ENCODE results near the gene CCBE1. TPM values are rescaled to one million over a fixed set of nuclear protein-coding genes. Genes with fewer than 3 reads are reported as not detected.

The CCBE1 gene
- total RNA-seq, 3 donors from 2014 or later (not counting 1 experiment from before 2014, with no cell fraction given) = 0.05 TPM; not detected in 2

- H3K27me3 ChIP-seq (ENCODE audit: control insufficient read depth, insufficient read depth, low read length) = no peaks in the 10 kb centered on the region
- no peak overlapping the region for H3K4me3 ChIP-seq (ENCODE audit: low read length)
- peaks cover 3 to 6% of the 10 kb centered on the region in 2 donors for H3K9me3 Mint-ChIP-seq
- no peaks in the 10 kb centered on the region for H3K36me3 ChIP-seq (ENCODE audit: control insufficient read depth, insufficient read depth, low read length)
- H3K27ac Mint-ChIP-seq = no peak overlapping the region
- no peak overlapping the region for H3K27ac ChIP-seq (ENCODE audit: low read length)
- ATAC-seq = no peak
- 80% methylated on average over 2 of the region's 2 CpGs for WGBS (ENCODE audit: insufficient coverage)
- no peaks in the 10 kb centered on the region for H3K4me1 Mint-ChIP-seq
- H3K27me3 Mint-ChIP-seq (ENCODE audit: low read depth in 2 of 2) = no peaks in the 10 kb centered on the region
- peaks cover 8% of the 10 kb centered on the region for H3K36me3 Mint-ChIP-seq
- DNase-seq = no peak
- no peaks in the 10 kb centered on the region for H3K4me1 ChIP-seq (ENCODE audit: control insufficient read depth, insufficient read depth, low read length)
- intact Hi-C loops (cut with micrococcal nuclease) = no loop called here
- H3K9me3 ChIP-seq (ENCODE audit: control insufficient read depth, insufficient read depth, low read length) = no peaks in the 10 kb centered on the region
- no peak overlapping the region for H3K4me3 Mint-ChIP-seq
- TF ChIP-seq CTCF (IDR thresholded peaks at IDR 0.05) = no peak
These were observed 142.4 kb downstream of the CCBE1 start for GRCh38 chr18:59554796-59555335.

- H3K27ac Mint-ChIP-seq = no peak overlapping the region
- no peak overlapping the region for H3K4me3 ChIP-seq (ENCODE audit: low read length)
- no peak overlapping the region for H3K4me3 Mint-ChIP-seq
- intact Hi-C loops (cut with micrococcal nuclease) = no loop called here
- H3K27me3 Mint-ChIP-seq (ENCODE audit: low read depth in 2 of 2) = no peaks in the 10 kb centered on the region
- H3K27ac ChIP-seq (ENCODE audit: low read length) = no peak overlapping the region
- no peaks in the 10 kb centered on the region for H3K9me3 ChIP-seq (ENCODE audit: control insufficient read depth, insufficient read depth, low read length)
- DNase-seq = no peak
- no peaks in the 10 kb centered on the region for H3K27me3 ChIP-seq (ENCODE audit: control insufficient read depth, insufficient read depth, low read length)
- H3K4me1 ChIP-seq (ENCODE audit: control insufficient read depth, insufficient read depth, low read length) = no peaks in the 10 kb centered on the region
- TF ChIP-seq CTCF (IDR thresholded peaks at IDR 0.05) = no peak
- WGBS (ENCODE audit: insufficient coverage) = 78% methylated on average over 2 of the region's 5 CpGs
- peaks cover 8% of the 10 kb centered on the region for H3K36me3 Mint-ChIP-seq
- no peak for ATAC-seq
- H3K36me3 ChIP-seq (ENCODE audit: control insufficient read depth, insufficient read depth, low read length) = no peaks in the 10 kb centered on the region
- H3K4me1 Mint-ChIP-seq = no peaks in the 10 kb centered on the region
- peaks cover 3 to 6% of the 10 kb centered on the region in 2 donors for H3K9me3 Mint-ChIP-seq
These were observed 143.9 kb downstream of the CCBE1 start for GRCh38 chr18:59553273-59553870.

GRCh38 chr18:59551902-59552635 lies 145.2 kb downstream of the CCBE1 start:
- H3K36me3 ChIP-seq (ENCODE audit: control insufficient read depth, insufficient read depth, low read length) = no peaks in the 10 kb centered on the region
- Mint-ChIP-seq H3K36me3 (no peaks in the 10 kb centered on the region), H3K27me3 (ENCODE audit: low read depth in 2 of 2) (no peaks in the 10 kb centered on the region), H3K27ac (no peak overlapping the region), H3K9me3 (peaks cover under 1 to 2% of the 10 kb centered on the region in 2 donors), H3K4me1 (no peaks in the 10 kb centered on the region), H3K4me3 (no peak overlapping the region)
- ATAC-seq (no peak), DNase-seq (no peak)
- no peak for TF ChIP-seq CTCF (IDR thresholded peaks at IDR 0.05)
- H3K27ac ChIP-seq (ENCODE audit: low read length) = no peak overlapping the region
- no peaks in the 10 kb centered on the region for H3K9me3 ChIP-seq (ENCODE audit: control insufficient read depth, insufficient read depth, low read length)
- intact Hi-C loops (cut with micrococcal nuclease) = no loop called here
- no peak overlapping the region for H3K4me3 ChIP-seq (ENCODE audit: low read length)
- H3K4me1 ChIP-seq (ENCODE audit: control insufficient read depth, insufficient read depth, low read length) = no peaks in the 10 kb centered on the region
- H3K27me3 ChIP-seq (ENCODE audit: control insufficient read depth, insufficient read depth, low read length) = no peaks in the 10 kb centered on the region
- WGBS (ENCODE audit: insufficient coverage) = 91% methylated on average over 9 of the region's 10 CpGs

All from natural killer cell (primary cell).